Chondrocyte (in vitro differentiated cells): Measurements from ENCODE around the gene PPP2R3C. TPM values are rescaled to one million over a fixed set of nuclear protein-coding genes. Genes with fewer than 3 reads are reported as not detected.
"Not testable (repeated sequence)": the region's sequence is repeated elsewhere in the genome, so short reads cannot be mapped to it uniquely, and the experiment has no call there.

Experiments
- DNase-seq: peaks from one replicate; pipeline ENCODE4 v3.0.0; 2021; ENCODE audit warnings: mixed read lengths, low spot score
- H3K27ac Mint-ChIP-seq: one replicate; pipeline ENCODE4 v1.8.0; 2021; ENCODE audit warnings: mild to moderate bottlenecking, moderate library complexity, mixed read lengths; ENCODE audit not compliant: unreplicated experiment
- H3K27me3 Mint-ChIP-seq: 2 replicates; pipeline ENCODE4 v1.8.0; 2021; ENCODE audit warnings: low read depth, mixed read lengths
- H3K36me3 Mint-ChIP-seq: 2 replicates; pipeline ENCODE4 v1.8.0; 2021; ENCODE audit warnings: low read depth, mixed read lengths
- H3K4me1 Mint-ChIP-seq: 2 replicates; pipeline ENCODE4 v1.8.0; 2021; ENCODE audit warnings: low read depth, mild to moderate bottlenecking, mixed read lengths
- H3K4me3 Mint-ChIP-seq: one replicate; pipeline ENCODE4 v1.8.0; 2021; ENCODE audit warnings: mild to moderate bottlenecking, moderate library complexity, mixed read lengths; ENCODE audit not compliant: unreplicated experiment
- H3K9me3 Mint-ChIP-seq: 2 replicates; pipeline ENCODE4 v1.8.0; 2021; ENCODE audit warnings: low read depth, mixed read lengths
- CTCF ChIP-seq: fragments of 200-600 bp; sonication (generic); IDR thresholded peaks from 2 replicates; pipeline ENCODE4 v1.5.0; 2021; ENCODE audit warnings: antibody characterized with exemption, mild to moderate bottlenecking, moderate library complexity
- total RNA-seq: library from RNA; stranded (reverse); gene quantifications from 3 replicates; pipeline ENCODE4 v1.2.1, GENCODE V29; 2021

Gene PPP2R3C
- total RNA-seq, 1 donor from 2014 or later = 37.4 TPM

DNA sequence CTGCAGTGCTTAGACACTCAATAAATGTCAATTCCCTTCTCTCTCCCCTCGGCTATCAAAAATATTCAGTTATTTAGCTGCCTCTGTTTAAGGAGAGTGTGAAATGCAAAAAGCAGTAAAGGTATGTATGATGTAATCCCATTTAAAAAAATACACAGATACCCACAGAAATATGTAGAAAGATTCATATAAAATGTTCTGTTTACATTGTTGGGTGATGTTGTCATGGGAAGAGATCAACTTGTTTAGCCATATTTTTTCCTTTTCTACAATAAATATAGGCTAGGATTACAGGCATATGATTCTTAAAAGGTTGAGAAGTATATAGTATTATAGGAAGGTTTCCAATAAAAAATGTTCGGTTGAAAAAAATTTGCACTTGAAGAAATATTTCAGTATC lies 7.8 kb downstream of the PPP2R3C start:
- Mint-ChIP-seq H3K9me3 (no peaks in the 10 kb centered on the region), H3K4me3 (no peak overlapping the region), H3K27me3 (no peaks in the 10 kb centered on the region), H3K27ac (peak overlapping the region; percentile 25), H3K36me3 (peaks cover 38% of the 10 kb centered on the region), H3K4me1 (peaks cover 31% of the 10 kb centered on the region)
- no peak for TF ChIP-seq CTCF
- no peak for DNase-seq

DNA sequence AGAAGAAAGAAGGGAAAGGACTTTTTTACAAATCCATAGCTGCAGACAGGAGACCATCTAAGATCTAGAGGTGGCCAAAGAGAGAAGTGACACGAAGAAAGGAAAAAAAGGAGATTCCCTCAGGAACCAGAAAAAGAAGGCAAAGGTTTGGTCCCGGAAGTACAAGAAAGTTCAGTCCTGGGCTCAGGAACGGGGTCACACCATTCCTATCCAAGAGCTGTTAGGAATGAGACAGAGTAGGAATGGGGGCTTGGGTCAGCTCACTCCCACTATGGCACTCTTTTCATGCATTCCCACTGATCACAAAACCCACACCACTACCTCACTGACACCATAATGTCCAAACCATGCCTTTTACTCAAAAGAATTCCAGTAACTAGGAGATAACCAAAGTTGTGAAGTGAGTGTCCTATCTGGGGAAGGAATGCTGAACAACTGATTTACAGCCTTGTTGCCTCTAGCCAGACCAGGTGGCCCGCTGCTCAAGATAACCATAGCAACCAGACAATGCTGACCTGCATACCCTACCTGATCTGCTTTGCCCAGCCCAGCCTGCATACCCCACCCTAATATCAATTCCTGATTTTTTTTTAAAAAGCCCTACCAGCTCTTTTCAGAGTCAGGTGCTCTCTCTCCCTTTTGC lies 8.4 kb downstream of the PPP2R3C start:
- Mint-ChIP-seq H3K36me3 (peaks cover 38% of the 10 kb centered on the region), H3K27ac (peak overlapping the region; percentile 25), H3K4me3 (no peak overlapping the region), H3K27me3 (no peaks in the 10 kb centered on the region), H3K9me3 (no peaks in the 10 kb centered on the region), H3K4me1 (peaks cover 27% of the 10 kb centered on the region)
- TF ChIP-seq CTCF = no peak
- no peak for DNase-seq

DNA sequence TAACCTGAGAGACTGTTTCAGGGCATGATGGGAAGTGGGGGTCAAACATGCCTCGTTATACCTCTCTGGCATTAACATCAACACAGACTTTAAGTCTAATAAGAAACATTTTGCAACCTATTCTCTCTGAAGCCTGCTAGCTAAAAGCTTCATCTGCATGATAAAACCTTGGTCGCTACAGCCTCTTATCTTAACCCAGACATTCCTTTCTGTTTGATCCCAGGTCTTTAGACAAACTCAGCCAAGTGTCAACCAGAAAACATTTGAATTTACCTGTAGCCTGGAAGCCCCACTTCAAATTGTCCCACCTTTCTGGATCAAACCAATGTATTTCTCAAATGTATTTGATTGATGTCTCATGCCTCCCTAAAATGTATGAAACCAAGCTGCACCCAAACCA lies 9.1 kb downstream of the PPP2R3C start:
- no peak overlapping the region for H3K4me3 Mint-ChIP-seq
- no peak for TF ChIP-seq CTCF
- H3K27ac Mint-ChIP-seq = peak overlapping the region; percentile 25
- DNase-seq = no peak
- H3K9me3 Mint-ChIP-seq = no peaks in the 10 kb centered on the region
- H3K4me1 Mint-ChIP-seq = peaks cover 21% of the 10 kb centered on the region
- no peaks in the 10 kb centered on the region for H3K27me3 Mint-ChIP-seq
- peaks cover 35% of the 10 kb centered on the region for H3K36me3 Mint-ChIP-seq

GRCh38 chr14:35107866-35108265 lies 13.9 kb downstream of the PPP2R3C start:
- no peak overlapping the region for H3K4me3 Mint-ChIP-seq
- H3K4me1 Mint-ChIP-seq = peaks cover 9% of the 10 kb centered on the region
- H3K9me3 Mint-ChIP-seq = no peaks in the 10 kb centered on the region
- H3K27me3 Mint-ChIP-seq = no peaks in the 10 kb centered on the region
- no peak for DNase-seq
- no peak overlapping the region for H3K27ac Mint-ChIP-seq
- no peak for TF ChIP-seq CTCF
- peaks cover 39% of the 10 kb centered on the region for H3K36me3 Mint-ChIP-seq

DNA sequence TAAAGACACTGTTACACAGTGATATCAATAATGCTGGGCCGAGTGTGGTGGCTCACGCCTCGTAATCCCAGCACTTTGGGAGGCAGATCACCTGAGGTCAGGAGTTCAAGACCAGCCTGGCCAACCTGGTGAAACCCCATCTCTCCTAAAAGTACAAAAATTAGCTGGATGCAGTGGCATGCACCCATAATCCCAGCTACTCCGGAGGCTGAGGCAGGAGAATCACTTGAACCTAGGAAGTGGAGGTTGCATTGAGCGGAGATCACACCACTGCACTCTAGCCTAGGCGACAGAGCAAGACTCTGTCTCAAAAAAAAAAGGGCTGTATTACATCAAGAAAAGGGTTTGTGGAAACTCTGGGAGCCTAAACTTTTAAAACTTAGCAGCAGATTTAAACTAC lies 27.1 kb downstream of the PPP2R3C start:
- DNase-seq, H3K27me3 Mint-ChIP-seq, H3K27ac Mint-ChIP-seq, H3K9me3 Mint-ChIP-seq, H3K4me1 Mint-ChIP-seq, H3K4me3 Mint-ChIP-seq: not testable (repeated sequence)
- H3K36me3 Mint-ChIP-seq = peaks cover 18% of the 10 kb centered on the region

- Mint-ChIP-seq H3K4me1 (no peaks in the 10 kb centered on the region), H3K27me3 (no peaks in the 10 kb centered on the region), H3K36me3 (peaks cover 20% of the 10 kb centered on the region), H3K27ac (peak overlapping the region; percentile 55), H3K9me3 (no peaks in the 10 kb centered on the region), H3K4me3 (no peak overlapping the region)
- TF ChIP-seq CTCF = no peak
- DNase-seq = no peak
Measured at GRCh38 chr14:35088514-35088913, 33.3 kb downstream of the PPP2R3C start.
